CD4-positive, alpha-beta T cell (primary cell): Measurements from ENCODE around the gene GAS2L1. TPM values are rescaled to one million over a fixed set of nuclear protein-coding genes. Genes with fewer than 3 reads are reported as not detected.

Source experiments
- microRNA-seq: library from miRNA; unstranded; fragments of <30 nt; microRNA quantifications from one replicate; pipeline ENCODE4 v1.2.0, GENCODE V29; 2021; ENCODE audit warnings: borderline microRNAs expressed, borderline replicate concordance
- total RNA-seq, 174 experiments: library from RNA in 2 of 174; stranded (reverse) in 2 of 174; gene quantifications; one replicate each; pipeline ENCODE4 v1.2.3 and lab custom pipeline; 2021 to 2026

The GAS2L1 gene
- total RNA-seq, 2 experiments from 2014 or later = 0.28 to 0.77 TPM

Small RNAs within 50 kb of the gene (microRNA-seq; reads per million reads assigned to microRNA genes)
- 156 reads per million, percentile 69 among the genes with 10 or more reads in this experiment for gene MIR3653

Other genes starting within 250 kb of the GAS2L1 start
- gene C22orf31, start 244.8 kb upstream of the GAS2L1 start, total RNA-seq = not detected
- not detected for gene KREMEN1, start 233.6 kb upstream of the GAS2L1 start, total RNA-seq
- gene EMID1, start 100.8 kb upstream of the GAS2L1 start, total RNA-seq = not detected
- gene RHBDD3, start 38.7 kb upstream of the GAS2L1 start, total RNA-seq = 10 to 100 TPM in 1 of 2 experiments, 1 to 10 TPM in 1; 9.0 to 11.7 TPM
- gene EWSR1, start 38.4 kb upstream of the GAS2L1 start, total RNA-seq = 100 to 1,000 TPM; 292 to 309 TPM
- gene RASL10A, start 9.0 kb downstream of the GAS2L1 start, total RNA-seq = under 1 TPM; 0.30 to 0.36 TPM
- gene AP1B1, start 81.9 kb downstream of the GAS2L1 start, total RNA-seq = 10 to 100 TPM; 25.6 to 26.4 TPM
- not detected for gene RFPL1, start 131.9 kb downstream of the GAS2L1 start, total RNA-seq
- gene NEFH, start 173.6 kb downstream of the GAS2L1 start, total RNA-seq = under 1 TPM; 0.05 to 0.06 TPM
- 10 to 100 TPM; 27.1 to 32.9 TPM for gene THOC5, start 247.1 kb downstream of the GAS2L1 start, total RNA-seq